HCT116 (cell line): ENCODE data around the gene FAM114A1. TPM values are rescaled to one million over a fixed set of nuclear protein-coding genes. Genes with fewer than 3 reads are reported as not detected.

Experiments
- ATAC-seq: fragments of 200-7000 bp; cut with Tn5 transposase; 2 replicates; pipeline ENCODE4 v1.9.1; 2020; ENCODE audit warnings: mild to moderate bottlenecking, moderate library complexity
- BruUV-seq: library from RNA; stranded (reverse); fragments of 400-500 nt; replicated peaks from 2 replicates; lab custom pipeline; 2021; lab: Mats Ljungman, UMichigan
- CTCF ChIA-PET: fragments of 300-600 bp; sonication (Branson Sonifier 250); formaldehyde crosslinking; loops from one replicate; lab custom pipeline; 2021; ENCODE audit warnings: antibody characterized with exemption; lab: Charles Lee
- POLR2A ChIA-PET: fragments of 300-600, 350-600 bp; sonication (Branson Sonifier 250); formaldehyde crosslinking; loops from one replicate; lab custom pipeline; 2021; ENCODE audit warnings: antibody characterized with exemption; lab: Charles Lee
- RAD21 ChIA-PET, 2 experiments: fragments of 300-600 bp; sonication (Branson Sonifier 250); formaldehyde crosslinking; loops; one replicate each; lab custom pipeline; 2023; ENCODE audit warnings: low total read pairs in 2 of 2; ENCODE audit not compliant: uncharacterized antibody in 2 of 2, unreplicated experiment in 2 of 2, low non-redundant PET in 1 of 2; lab: Charles Lee
- DNase-seq: peaks from one replicate; pipeline ENCODE4 v3.0.0-alpha.2; 2010; ENCODE audit warnings: low read depth, low spot score
- H2AFZ ChIP-seq: fragments of 200-600 bp; shearing (Covaris generic), sonication (generic); 2 replicates; pipeline ENCODE4 v1.6.1; 2017; ENCODE audit warnings: low read depth, mixed run types, mixed read lengths, antibody characterized with exemption, low read length; ENCODE audit not compliant: poor library complexity, severe bottlenecking
- H3K27ac ChIP-seq: 2 replicates; pipeline ENCODE4 v1.5.1; 2012; ENCODE audit warnings: low read depth, low read length
- H3K27me3 ChIP-seq: fragments of 200-600 bp; sonication (generic); 2 replicates; pipeline ENCODE4 v1.6.1; 2016; ENCODE audit warnings: mixed run types, low read length, mixed read lengths; ENCODE audit not compliant: insufficient read depth
- H3K36me3 ChIP-seq, 2 experiments: fragments of 200-500 bp in 1 of 2; fragments of 200-600 bp in 1 of 2; sonication (Bioruptor generic) in 1 of 2; sonication (generic) in 1 of 2; 2 replicates each; pipeline versions ENCODE4 v1.5.1 to v1.6.1; 2014 to 2016; ENCODE audit warnings: low read length in 2 of 2, inconsistent platforms in 1 of 2, mixed read lengths in 1 of 2, mixed run types in 1 of 2; ENCODE audit not compliant: insufficient read depth in 2 of 2, control insufficient read depth in 1 of 2
- H3K4me1 ChIP-seq, 2 experiments: fragments of 200-600 bp in 1 of 2; sonication (generic) in 1 of 2; 2 replicates each; pipeline versions ENCODE4 v1.5.1 to v1.6.1; 2012 to 2017; ENCODE audit warnings: low read length in 2 of 2, inconsistent platforms in 1 of 2, mild to moderate bottlenecking in 1 of 2, mixed read lengths in 1 of 2, mixed run types in 1 of 2, moderate library complexity in 1 of 2; ENCODE audit not compliant: insufficient read depth in 2 of 2, control insufficient read depth in 1 of 2
- H3K4me2 ChIP-seq: fragments of 200-600 bp; sonication (generic); 2 replicates; pipeline ENCODE4 v1.6.1; 2017; ENCODE audit warnings: mixed run types, low read length, mixed read lengths
- H3K4me3 ChIP-seq, 2 experiments: fragments of 200-600 bp in 1 of 2; sonication (generic) in 1 of 2; replicated peaks in 1 of 2; 2 replicates each; pipeline ENCODE4 v1.5.1; 2011 to 2016; ENCODE audit warnings: low read length in 2 of 2, control low read depth in 1 of 2, low read depth in 1 of 2, mild to moderate bottlenecking in 1 of 2, mixed read lengths in 1 of 2, mixed run types in 1 of 2
- H3K79me2 ChIP-seq: fragments of 200-600 bp; sonication (generic); 2 replicates; pipeline ENCODE4 v1.6.1; 2017; ENCODE audit warnings: mild to moderate bottlenecking, mixed run types, low read length, moderate library complexity, mixed read lengths; ENCODE audit not compliant: insufficient read depth
- H3K9ac ChIP-seq: fragments of 200-600 bp; sonication (generic); 2 replicates; pipeline ENCODE4 v1.6.1; 2016; ENCODE audit warnings: low read length, mixed read lengths
- H3K9me2 ChIP-seq: fragments of 200-600 bp; sonication (generic), shearing (Covaris generic); 2 replicates; pipeline ENCODE4 v1.6.1; 2017; ENCODE audit warnings: mixed run types, mild to moderate bottlenecking, moderate library complexity; ENCODE audit not compliant: insufficient read depth
- H3K9me3 ChIP-seq, 2 experiments: fragments of 200-500 bp in 1 of 2; fragments of 200-600 bp in 1 of 2; sonication (Bioruptor generic) in 1 of 2; sonication (generic) in 1 of 2; 2 replicates each; pipeline ENCODE4 v1.6.1; 2014 to 2017; ENCODE audit warnings: low read length in 2 of 2, mixed read lengths in 2 of 2, inconsistent platforms in 1 of 2, low read depth in 1 of 2, mild to moderate bottlenecking in 1 of 2, mixed run types in 1 of 2, moderate library complexity in 1 of 2; ENCODE audit not compliant: control insufficient read depth in 1 of 2, insufficient read depth in 1 of 2
- H4K20me1 ChIP-seq: fragments of 200-600 bp; sonication (generic), shearing (Covaris generic); 2 replicates; pipeline ENCODE4 v1.6.1; 2017; ENCODE audit warnings: mixed run types, mild to moderate bottlenecking, moderate library complexity; ENCODE audit not compliant: insufficient read depth
- EGR1 ChIP-seq: IDR thresholded peaks from 2 replicates; pipeline ENCODE4 v1.6.1; 2012; ENCODE audit warnings: low read depth
- ELF1 ChIP-seq: IDR thresholded peaks from 2 replicates; pipeline ENCODE4 v1.6.1; 2012; ENCODE audit warnings: low read depth, borderline replicate concordance
- FOSL1 ChIP-seq: IDR thresholded peaks from 2 replicates; pipeline ENCODE4 v1.6.1; 2012; ENCODE audit warnings: low read depth
- POLR2A ChIP-seq: IDR thresholded peaks from 2 replicates; pipeline ENCODE4 v1.7.0; 2011; ENCODE audit warnings: borderline replicate concordance; ENCODE audit not compliant: insufficient read depth, insufficient read length; ENCODE audit errors: extremely low read depth
- POLR2AphosphoS5 ChIP-seq: IDR thresholded peaks from 2 replicates; pipeline ENCODE4 v1.6.1; 2011; ENCODE audit warnings: mild to moderate bottlenecking, low read depth, low read length, moderate library complexity
- RAD21 ChIP-seq: IDR thresholded peaks from 2 replicates; pipeline ENCODE4 v1.6.1; 2012; ENCODE audit warnings: low read depth, mild to moderate bottlenecking
- SP1 ChIP-seq: IDR thresholded peaks from 2 replicates; pipeline ENCODE4 v1.6.1; 2012; ENCODE audit warnings: low read depth
- SRF ChIP-seq: IDR thresholded peaks from 2 replicates; pipeline ENCODE4 v1.6.1; 2012; ENCODE audit warnings: low read depth
- TCF7L2 ChIP-seq: IDR thresholded peaks from 2 replicates; pipeline ENCODE4 v1.7.0; 2011; ENCODE audit warnings: borderline replicate concordance, inconsistent platforms; ENCODE audit not compliant: insufficient read depth, insufficient read length; ENCODE audit errors: extremely low read depth
- ZNF274 ChIP-seq: fragments of 200-500 bp; sonication (Bioruptor generic); IDR thresholded peaks from 2 replicates; pipeline ENCODE4 v1.6.1; 2014; ENCODE audit warnings: mild to moderate bottlenecking, low read depth, low read length, inconsistent platforms
- intact Hi-C: fragments of 100-400 bp; cut with micrococcal nuclease; formaldehyde crosslinking; loops from 2 replicates; pipeline ENCODE4 v1.10.0; 2022
- total RNA-seq: library from RNA; stranded (reverse); gene quantifications from one replicate; pipeline ENCODE4 v1.2.1, GENCODE V29; 2021; ENCODE audit not compliant: unreplicated experiment
- TF ChIP-seq, protein P1 (sequence below): IDR thresholded peaks from 2 replicates; pipeline ENCODE4 v1.6.1; 2012; ENCODE audit warnings: low read depth

Gene FAM114A1
- total RNA-seq, 1 experiment from 2014 or later, result 35.6 TPM

DNA sequence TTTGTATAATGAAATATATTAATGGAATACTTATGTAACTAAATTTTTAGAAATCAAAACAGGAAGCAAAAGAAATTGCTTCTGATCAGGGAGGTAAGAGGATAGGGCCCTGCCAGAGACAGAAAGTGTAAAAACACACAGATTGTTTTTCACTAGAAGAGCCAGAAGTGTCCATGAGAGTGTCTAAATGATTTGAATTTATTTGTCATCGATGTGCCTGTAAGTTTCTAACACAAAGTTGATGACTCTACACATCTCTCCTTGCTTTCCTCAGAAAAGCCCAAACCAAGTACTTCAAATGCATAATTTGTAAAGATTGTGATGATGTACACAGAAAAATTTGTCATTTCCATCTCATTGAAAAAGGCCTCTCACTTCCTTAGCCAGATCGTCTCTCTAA is 84.0 kb downstream of the FAM114A1 start:
- Histone ChIP-seq H2AFZ (no peak overlapping the region), H3K4me2 (no peak overlapping the region), H3K9me2 (no peaks in the 10 kb centered on the region), H3K27me3 (peaks cover 9% of the 10 kb centered on the region; the same call in 1 of the 2 replicates), H3K9ac (no peak overlapping the region), H3K27ac (no peak overlapping the region), H3K4me3 (no peak overlapping the region), H3K9me3 (no peaks in the 10 kb centered on the region), H3K36me3 (no peaks in the 10 kb centered on the region), H4K20me1 (no peaks in the 10 kb centered on the region), H3K79me2 (no peaks in the 10 kb centered on the region), H3K4me1 (0 out of 4 replicates have a peak, but pooled peaks cover 0 to 9% of the 10 kb centered on the region in 2 experiments)
- ChIA-PET RAD21 (no interaction called here), CTCF (no interaction called here), POLR2A (no interaction called here)
- BruUV-seq, result no TSS peak
- ATAC-seq (no peak), DNase-seq (no peak)
- intact Hi-C loops, result no loop called here
- no peak for TF ChIP-seq POLR2AphosphoS5
- no peak for TF ChIP-seq FOSL1
- no peak for TF ChIP-seq SP1
- TF ChIP-seq ZNF274, result no peak
- no peak for TF ChIP-seq POLR2A
- TF ChIP-seq, protein P1, sequence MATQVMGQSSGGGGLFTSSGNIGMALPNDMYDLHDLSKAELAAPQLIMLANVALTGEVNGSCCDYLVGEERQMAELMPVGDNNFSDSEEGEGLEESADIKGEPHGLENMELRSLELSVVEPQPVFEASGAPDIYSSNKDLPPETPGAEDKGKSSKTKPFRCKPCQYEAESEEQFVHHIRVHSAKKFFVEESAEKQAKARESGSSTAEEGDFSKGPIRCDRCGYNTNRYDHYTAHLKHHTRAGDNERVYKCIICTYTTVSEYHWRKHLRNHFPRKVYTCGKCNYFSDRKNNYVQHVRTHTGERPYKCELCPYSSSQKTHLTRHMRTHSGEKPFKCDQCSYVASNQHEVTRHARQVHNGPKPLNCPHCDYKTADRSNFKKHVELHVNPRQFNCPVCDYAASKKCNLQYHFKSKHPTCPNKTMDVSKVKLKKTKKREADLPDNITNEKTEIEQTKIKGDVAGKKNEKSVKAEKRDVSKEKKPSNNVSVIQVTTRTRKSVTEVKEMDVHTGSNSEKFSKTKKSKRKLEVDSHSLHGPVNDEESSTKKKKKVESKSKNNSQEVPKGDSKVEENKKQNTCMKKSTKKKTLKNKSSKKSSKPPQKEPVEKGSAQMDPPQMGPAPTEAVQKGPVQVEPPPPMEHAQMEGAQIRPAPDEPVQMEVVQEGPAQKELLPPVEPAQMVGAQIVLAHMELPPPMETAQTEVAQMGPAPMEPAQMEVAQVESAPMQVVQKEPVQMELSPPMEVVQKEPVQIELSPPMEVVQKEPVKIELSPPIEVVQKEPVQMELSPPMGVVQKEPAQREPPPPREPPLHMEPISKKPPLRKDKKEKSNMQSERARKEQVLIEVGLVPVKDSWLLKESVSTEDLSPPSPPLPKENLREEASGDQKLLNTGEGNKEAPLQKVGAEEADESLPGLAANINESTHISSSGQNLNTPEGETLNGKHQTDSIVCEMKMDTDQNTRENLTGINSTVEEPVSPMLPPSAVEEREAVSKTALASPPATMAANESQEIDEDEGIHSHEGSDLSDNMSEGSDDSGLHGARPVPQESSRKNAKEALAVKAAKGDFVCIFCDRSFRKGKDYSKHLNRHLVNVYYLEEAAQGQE, result no peak
- TF ChIP-seq RAD21, result no peak
- TF ChIP-seq SRF, result no peak
- no peak for TF ChIP-seq TCF7L2
- no peak for TF ChIP-seq EGR1
- TF ChIP-seq ELF1, result no peak
